Measurements from ENCODE around the gene ARHGAP6.

Gene ARHGAP6

DNA sequence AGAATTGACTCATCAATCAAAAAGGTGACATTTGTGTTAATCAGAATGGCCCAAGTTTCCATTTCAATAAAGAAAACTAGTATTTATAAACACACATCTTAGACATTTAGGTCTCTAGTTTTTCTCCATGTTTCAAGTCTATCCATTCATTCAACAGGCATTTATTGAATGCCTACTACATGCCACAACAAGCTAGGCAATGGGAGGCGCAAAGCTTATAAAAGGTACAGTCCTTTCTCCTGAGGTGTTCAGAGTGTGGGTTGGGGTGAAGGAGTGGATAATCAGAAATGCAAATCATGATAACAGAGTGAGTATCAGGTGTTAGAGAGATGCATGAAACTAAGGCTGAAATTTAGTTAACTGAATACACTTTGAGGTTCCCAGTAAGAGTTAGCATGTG is 476.6 kb downstream of the ARHGAP6 start:
- FAIRE-seq = no peak
- DNase-seq (ENCODE audit: insufficient read length) = no peak
- TF ChIP-seq POLR2A (IDR thresholded peaks at IDR 0.05; ENCODE audit: low read depth, low read length) = no peak
- no peak for TF ChIP-seq TAF1 (IDR thresholded peaks at IDR 0.05; ENCODE audit: borderline replicate concordance, low read depth, low read length)
- no peak for TF ChIP-seq POLR2AphosphoS5 (IDR thresholded peaks at IDR 0.05; ENCODE audit: low read depth, low read length)

DNA sequence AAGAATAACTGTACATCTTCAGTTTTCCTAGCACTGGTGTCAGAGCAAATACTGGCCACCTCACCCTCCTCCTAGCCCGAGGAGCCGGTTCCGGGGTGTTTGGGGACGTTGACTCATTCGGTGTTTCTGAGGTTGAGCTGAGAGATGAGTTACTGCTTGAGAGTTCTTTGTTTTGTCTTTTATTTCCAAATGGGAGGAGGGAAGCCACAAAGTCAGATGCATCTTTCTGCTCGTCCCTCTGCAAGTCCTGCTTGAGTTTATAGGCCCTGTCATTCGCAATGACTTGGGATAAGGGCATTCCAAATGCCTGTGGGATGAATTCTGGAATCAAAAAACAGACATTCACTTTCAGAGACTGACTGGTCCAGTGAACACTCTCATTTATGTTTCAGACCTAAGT is 477.1 kb downstream of the ARHGAP6 start:
- DNase-seq (ENCODE audit: insufficient read length) = no peak
- no peak for FAIRE-seq
- TF ChIP-seq TAF1 (IDR thresholded peaks at IDR 0.05; ENCODE audit: borderline replicate concordance, low read depth, low read length) = no peak
- no peak for TF ChIP-seq POLR2AphosphoS5 (IDR thresholded peaks at IDR 0.05; ENCODE audit: low read depth, low read length)
- no peak for TF ChIP-seq POLR2A (IDR thresholded peaks at IDR 0.05; ENCODE audit: low read depth, low read length)

DNA sequence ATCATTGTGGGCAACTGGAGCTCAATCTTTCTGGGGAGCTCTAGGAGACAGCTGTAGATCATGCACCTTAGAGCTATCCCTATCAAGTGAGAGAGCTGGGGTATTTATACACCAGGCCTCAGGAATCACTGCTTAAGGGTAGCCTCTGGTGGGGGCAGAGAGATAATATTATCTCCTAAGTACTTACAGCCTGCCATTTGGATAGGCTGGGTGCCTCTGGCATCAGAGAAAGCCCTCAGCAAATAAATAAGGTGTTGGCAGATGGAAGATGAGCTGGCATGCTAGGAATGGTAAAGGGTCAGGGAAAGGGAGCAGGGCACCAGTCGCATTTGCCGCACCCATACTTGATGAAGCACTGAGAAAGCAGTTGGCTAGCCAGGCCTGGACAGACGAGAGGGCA is 478.7 kb downstream of the ARHGAP6 start:
- no peak for DNase-seq (ENCODE audit: insufficient read length)
- TF ChIP-seq TAF1 (IDR thresholded peaks at IDR 0.05; ENCODE audit: borderline replicate concordance, low read depth, low read length) (no peak), POLR2AphosphoS5 (IDR thresholded peaks at IDR 0.05; ENCODE audit: low read depth, low read length) (no peak), POLR2A (IDR thresholded peaks at IDR 0.05; ENCODE audit: low read depth, low read length) (no peak)
- FAIRE-seq = no peak

DNA sequence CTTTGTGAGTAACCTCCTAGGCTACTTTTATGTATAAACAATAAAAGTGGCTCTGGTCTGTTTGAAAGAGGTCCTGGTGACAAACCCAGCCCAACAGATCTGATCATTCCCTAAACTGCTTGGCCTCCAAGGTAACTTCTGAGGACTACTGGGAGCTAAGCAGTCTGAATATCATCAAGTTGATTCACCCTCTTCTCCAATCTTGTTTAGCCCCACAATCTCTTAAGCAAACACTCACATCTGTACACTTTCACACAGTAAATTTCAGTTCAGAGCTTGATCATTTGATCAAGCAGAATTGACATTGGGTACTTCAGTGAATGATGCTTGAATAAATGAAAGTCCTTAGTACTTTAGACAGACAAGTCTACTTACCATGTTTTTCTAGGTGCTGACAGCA is 479.9 kb downstream of the ARHGAP6 start:
- TF ChIP-seq POLR2A (IDR thresholded peaks at IDR 0.05; ENCODE audit: low read depth, low read length) = no peak
- TF ChIP-seq POLR2AphosphoS5 (IDR thresholded peaks at IDR 0.05; ENCODE audit: low read depth, low read length) = no peak
- no peak for TF ChIP-seq TAF1 (IDR thresholded peaks at IDR 0.05; ENCODE audit: borderline replicate concordance, low read depth, low read length)
- no peak for DNase-seq (ENCODE audit: insufficient read length)
- no peak for FAIRE-seq

DNA sequence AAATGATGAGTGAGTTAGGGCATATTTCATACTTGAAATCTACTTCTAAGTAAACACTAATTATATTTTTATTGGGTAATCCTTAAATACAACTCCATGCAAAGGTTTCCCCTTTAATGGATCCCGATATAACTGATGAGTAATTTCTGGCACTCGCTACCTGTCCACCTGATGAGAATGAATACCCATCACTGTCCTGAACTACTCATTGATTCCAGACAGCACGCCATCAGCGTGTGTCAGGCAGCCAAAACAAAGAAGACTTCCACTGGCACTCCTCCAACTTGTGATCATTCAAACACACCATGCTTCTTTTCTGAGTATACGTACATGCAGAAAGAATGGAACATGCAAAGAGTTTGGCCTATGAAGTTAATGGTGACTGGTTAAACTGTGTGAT is 485.1 kb downstream of the ARHGAP6 start:
- FAIRE-seq = no peak
- no peak for DNase-seq (ENCODE audit: insufficient read length)
- TF ChIP-seq TAF1 (IDR thresholded peaks at IDR 0.05; ENCODE audit: borderline replicate concordance, low read depth, low read length) = no peak
- TF ChIP-seq POLR2A (IDR thresholded peaks at IDR 0.05; ENCODE audit: low read depth, low read length) = no peak
- TF ChIP-seq POLR2AphosphoS5 (IDR thresholded peaks at IDR 0.05; ENCODE audit: low read depth, low read length) = no peak

DNA sequence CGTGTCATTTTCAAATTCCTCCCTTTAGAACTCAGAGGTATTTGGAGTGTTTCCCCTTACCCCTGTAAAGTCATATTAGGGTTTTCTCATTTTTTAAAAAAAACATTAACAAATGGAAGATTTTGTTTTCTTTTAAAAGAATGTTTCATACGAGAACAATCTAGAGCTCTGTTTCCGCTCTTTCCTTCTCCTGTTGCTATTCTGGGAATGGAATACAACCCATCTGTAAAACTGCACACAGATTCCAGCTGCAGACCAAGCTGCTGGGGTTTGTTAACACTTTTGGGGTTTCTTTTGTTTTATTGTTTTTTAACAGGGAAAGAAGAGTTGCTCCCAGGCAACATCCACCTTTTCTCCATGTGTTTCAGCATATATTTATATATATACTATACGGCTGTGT is 493.3 kb downstream of the ARHGAP6 start:
- TF ChIP-seq TAF1 (IDR thresholded peaks at IDR 0.05; ENCODE audit: borderline replicate concordance, low read depth, low read length) (no peak), POLR2A (IDR thresholded peaks at IDR 0.05; ENCODE audit: low read depth, low read length) (no peak), POLR2AphosphoS5 (IDR thresholded peaks at IDR 0.05; ENCODE audit: low read depth, low read length) (no peak)
- DNase-seq (ENCODE audit: insufficient read length) (no peak), FAIRE-seq (no peak)

DNA sequence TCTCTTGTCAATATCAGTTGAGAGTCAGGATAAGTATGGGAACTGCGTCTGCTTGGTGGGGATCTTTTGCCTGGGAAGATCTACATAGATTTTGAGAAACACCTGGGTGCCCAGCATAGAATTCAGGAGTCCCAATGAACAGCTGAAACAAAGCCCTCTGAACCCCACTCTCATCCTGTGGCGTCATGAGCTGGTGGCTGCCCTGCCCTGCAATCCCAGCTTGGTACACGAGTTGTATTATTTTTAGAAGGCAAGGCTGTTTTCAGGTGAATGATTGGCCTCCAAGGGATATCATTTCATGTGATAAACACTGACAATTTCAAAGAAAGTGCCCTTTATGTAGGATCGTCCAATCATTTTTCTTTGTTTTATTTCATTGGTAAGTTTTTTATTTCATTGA is 493.8 kb downstream of the ARHGAP6 start:
- FAIRE-seq = no peak
- no peak for DNase-seq (ENCODE audit: insufficient read length)
- TF ChIP-seq POLR2A (IDR thresholded peaks at IDR 0.05; ENCODE audit: low read depth, low read length) = no peak
- TF ChIP-seq TAF1 (IDR thresholded peaks at IDR 0.05; ENCODE audit: borderline replicate concordance, low read depth, low read length) = no peak
- no peak for TF ChIP-seq POLR2AphosphoS5 (IDR thresholded peaks at IDR 0.05; ENCODE audit: low read depth, low read length)

DNA sequence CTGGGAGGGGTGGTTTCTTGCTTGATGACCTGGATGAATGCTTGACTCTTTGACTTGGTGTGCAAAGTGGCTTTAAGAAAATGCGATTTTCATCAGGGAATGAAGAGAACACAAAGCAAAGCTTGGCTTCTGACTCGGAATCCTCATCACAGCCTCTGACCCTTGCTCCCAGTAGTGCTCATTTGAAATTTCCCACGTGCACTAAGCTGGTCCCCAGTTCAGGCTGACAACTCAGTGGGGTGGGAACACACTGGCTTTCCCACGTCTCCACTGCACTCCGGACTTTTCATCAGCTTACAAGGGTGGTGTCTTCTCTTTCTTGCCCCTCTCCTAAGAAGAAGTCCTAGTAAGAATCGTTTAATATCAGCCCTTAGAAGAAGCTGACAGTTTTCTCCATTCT is 501.3 kb downstream of the ARHGAP6 start:
- TF ChIP-seq POLR2AphosphoS5 (IDR thresholded peaks at IDR 0.05; ENCODE audit: low read depth, low read length) (no peak), TAF1 (IDR thresholded peaks at IDR 0.05; ENCODE audit: borderline replicate concordance, low read depth, low read length) (no peak), POLR2A (IDR thresholded peaks at IDR 0.05; ENCODE audit: low read depth, low read length) (no peak)
- no peak for FAIRE-seq
- no peak for DNase-seq (ENCODE audit: insufficient read length)

DNA sequence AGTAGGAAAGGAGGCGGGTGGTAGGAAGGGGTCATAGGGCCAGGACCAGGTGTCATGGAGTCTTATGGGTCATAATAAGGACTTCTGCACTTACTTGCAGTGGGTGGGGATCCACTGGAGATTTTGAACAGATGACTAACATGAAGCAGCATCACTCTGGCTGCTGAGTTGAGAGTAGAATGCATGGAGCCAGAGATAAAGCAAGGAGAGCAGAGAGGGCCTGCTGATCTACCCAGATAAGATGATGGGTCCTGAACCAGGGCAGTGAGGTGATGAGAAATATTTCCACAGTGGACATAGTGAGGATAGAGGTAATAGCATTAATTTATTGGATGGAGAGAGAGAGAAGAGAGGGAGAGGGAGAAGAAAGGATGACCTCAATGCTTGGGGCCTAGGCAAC is 506.6 kb downstream of the ARHGAP6 start:
- no peak for FAIRE-seq
- no peak for TF ChIP-seq POLR2AphosphoS5 (IDR thresholded peaks at IDR 0.05; ENCODE audit: low read depth, low read length)
- TF ChIP-seq TAF1 (IDR thresholded peaks at IDR 0.05; ENCODE audit: borderline replicate concordance, low read depth, low read length) = no peak
- TF ChIP-seq POLR2A (IDR thresholded peaks at IDR 0.05; ENCODE audit: low read depth, low read length) = no peak
- DNase-seq (ENCODE audit: insufficient read length) = no peak

DNA sequence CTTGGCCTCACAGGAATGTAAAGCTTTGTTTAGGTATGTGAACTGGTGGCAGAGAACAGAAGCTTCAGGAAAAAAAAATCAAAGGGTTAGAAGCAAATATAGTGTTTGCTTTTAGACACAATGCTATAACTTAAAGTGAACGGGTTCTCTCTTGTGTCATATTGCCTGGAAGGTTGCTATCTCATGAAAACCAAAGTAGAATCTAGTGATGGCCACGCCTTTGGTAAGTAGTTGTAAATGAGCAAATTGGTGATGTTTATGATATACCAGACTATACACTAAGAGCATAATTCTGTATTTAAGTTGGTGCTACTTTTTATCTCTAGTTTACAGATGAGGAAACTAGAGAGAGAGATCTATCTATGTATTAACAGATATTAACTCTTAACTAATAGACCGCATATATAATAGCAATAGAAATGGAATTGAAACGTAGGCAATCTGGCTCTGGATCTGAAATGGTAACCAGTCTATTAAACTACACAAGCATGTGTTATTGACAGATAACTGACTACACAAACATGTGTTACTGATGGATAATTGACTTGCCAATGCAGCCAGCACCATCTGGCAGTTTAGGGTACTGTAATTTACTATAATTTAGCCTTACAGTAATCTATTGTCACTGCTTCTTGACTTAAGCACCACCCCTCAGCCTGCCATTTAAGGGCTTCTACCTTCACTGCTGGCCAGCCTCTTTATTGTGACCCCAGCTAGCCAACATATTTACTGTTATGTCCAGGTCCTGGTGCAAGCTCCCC is 513.7 kb downstream of the ARHGAP6 start:
- DNase-seq (ENCODE audit: insufficient read length) (no peak), FAIRE-seq (no peak)
- TF ChIP-seq POLR2A (IDR thresholded peaks at IDR 0.05; ENCODE audit: low read depth, low read length) = no peak
- TF ChIP-seq TAF1 (IDR thresholded peaks at IDR 0.05; ENCODE audit: borderline replicate concordance, low read depth, low read length) = no peak
- TF ChIP-seq POLR2AphosphoS5 (IDR thresholded peaks at IDR 0.05; ENCODE audit: low read depth, low read length) = no peak

DNA sequence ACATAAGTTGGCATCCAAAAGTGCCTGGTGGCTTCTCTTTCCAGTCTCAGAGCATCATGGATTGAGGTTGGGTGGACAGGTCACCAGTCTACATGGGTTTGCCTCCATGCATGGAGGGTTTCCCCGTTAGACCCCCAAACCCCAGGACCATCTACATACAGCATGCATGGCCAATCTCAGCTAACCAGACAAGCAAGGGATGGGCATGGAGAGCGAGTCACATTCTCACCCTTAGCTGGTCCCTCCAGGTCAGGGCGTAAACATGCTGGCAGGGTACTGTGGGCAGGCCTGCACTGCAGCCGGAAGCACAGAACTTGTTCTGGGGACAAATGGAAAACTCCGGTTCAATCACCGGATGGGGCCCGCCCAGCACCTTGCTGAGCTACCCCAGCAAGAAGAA is 517.3 kb downstream of the ARHGAP6 start:
- no peak for DNase-seq (ENCODE audit: insufficient read length)
- TF ChIP-seq POLR2AphosphoS5 (IDR thresholded peaks at IDR 0.05; ENCODE audit: low read depth, low read length) (no peak), POLR2A (IDR thresholded peaks at IDR 0.05; ENCODE audit: low read depth, low read length) (no peak), TAF1 (IDR thresholded peaks at IDR 0.05; ENCODE audit: borderline replicate concordance, low read depth, low read length) (no peak)
- no peak for FAIRE-seq

DNA sequence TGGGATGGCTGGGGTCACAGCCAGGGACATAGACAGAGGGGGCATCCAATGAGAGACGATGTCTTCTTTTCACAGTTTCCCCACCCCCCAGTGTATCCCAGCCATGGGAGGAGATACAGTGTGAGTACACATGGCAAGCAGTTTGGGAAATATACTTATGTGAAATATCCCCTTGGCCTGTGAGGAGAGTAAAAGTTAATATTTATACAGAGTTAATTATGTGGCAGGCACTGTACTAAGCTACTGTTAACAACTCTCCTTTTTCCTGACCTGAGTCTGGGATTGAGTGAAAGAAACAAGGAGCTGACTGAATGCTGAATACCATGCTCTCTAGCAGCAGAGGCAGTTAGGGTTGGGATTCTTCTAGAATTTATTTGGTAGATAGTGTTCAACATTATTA is 519.3 kb downstream of the ARHGAP6 start:
- DNase-seq (ENCODE audit: insufficient read length) (no peak), FAIRE-seq (no peak)
- TF ChIP-seq POLR2AphosphoS5 (IDR thresholded peaks at IDR 0.05; ENCODE audit: low read depth, low read length) (no peak), POLR2A (IDR thresholded peaks at IDR 0.05; ENCODE audit: low read depth, low read length) (no peak), TAF1 (IDR thresholded peaks at IDR 0.05; ENCODE audit: borderline replicate concordance, low read depth, low read length) (no peak)

All from GM12892 (cell line).